Coronary artery (tissue), 2 donors: ENCODE results near the gene WLS.

Experiments used
- DNase-seq: peaks from one replicate; pipeline ENCODE4 v3.0.0-alpha.2; 2017; ENCODE audit warnings: low spot score
- H3K27ac ChIP-seq, 2 donors: fragments of 200-600 bp; sonication (generic); one replicate each; pipeline ENCODE4 v1.5.1; 2016 to 2019
- H3K4me3 ChIP-seq: fragments of 200-600 bp; sonication (generic); 2 replicates; pipeline ENCODE4 v1.5.1; 2016; ENCODE audit warnings: mild to moderate bottlenecking, moderate library complexity
- TF ChIP-seq, protein P1 (sequence below): fragments of 200-600 bp; sonication (generic); IDR thresholded peaks from one replicate; pipeline ENCODE4 v1.5.1; 2019; ENCODE audit warnings: antibody characterized with exemption

Gene WLS

DNA sequence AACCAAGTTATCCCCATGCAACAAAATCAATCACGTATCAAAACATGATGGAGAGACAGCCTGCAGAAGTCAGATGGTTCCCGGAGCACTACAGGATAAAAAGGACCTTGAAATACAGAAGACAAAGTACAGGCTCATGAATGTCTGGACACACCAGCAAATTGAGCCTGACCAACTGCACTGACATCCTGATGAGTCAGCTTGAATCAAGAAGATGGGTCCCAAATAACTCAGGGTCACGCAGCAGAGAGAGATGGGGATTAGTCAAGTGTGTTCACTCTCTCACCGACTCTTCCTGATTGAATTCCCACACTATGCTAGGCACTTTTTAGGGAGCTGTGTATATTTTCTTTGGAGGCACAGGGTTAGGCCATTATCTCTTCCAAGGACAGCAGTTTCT, 110.8 kb downstream of the WLS start:
- H3K27ac ChIP-seq: no peak overlapping the region

DNA sequence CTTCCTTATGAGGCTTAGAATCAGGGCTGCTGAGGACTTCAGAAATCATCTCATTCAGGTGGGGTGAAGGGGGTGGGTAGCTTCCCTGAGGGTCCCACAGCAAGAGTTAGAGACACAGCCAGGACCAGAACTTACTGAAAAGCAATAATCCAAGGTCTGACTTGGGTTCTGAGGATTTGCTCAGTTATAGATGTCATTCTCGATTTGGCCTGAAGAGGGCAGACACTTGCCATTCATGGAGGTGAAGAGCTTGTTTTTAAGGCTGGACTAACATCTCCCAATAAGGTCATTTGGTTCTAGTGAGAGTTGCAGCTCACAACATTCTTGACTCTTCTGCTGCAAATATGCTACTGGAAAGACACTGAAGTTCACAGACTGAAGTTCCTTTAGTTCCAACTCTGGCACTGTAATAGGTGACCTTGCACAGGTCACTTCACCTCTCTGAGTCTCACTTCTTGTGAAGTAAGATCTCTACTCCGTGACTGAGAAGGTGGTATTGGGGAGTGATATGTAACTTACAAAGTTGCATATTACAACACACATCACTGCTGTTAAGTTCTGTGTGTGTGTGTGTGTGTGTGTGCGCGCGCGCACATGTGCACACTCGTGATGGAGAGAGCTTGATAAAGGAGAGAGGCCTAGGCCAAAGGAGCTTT, 112.1 kb downstream of the WLS start:
- TF ChIP-seq, protein P1, sequence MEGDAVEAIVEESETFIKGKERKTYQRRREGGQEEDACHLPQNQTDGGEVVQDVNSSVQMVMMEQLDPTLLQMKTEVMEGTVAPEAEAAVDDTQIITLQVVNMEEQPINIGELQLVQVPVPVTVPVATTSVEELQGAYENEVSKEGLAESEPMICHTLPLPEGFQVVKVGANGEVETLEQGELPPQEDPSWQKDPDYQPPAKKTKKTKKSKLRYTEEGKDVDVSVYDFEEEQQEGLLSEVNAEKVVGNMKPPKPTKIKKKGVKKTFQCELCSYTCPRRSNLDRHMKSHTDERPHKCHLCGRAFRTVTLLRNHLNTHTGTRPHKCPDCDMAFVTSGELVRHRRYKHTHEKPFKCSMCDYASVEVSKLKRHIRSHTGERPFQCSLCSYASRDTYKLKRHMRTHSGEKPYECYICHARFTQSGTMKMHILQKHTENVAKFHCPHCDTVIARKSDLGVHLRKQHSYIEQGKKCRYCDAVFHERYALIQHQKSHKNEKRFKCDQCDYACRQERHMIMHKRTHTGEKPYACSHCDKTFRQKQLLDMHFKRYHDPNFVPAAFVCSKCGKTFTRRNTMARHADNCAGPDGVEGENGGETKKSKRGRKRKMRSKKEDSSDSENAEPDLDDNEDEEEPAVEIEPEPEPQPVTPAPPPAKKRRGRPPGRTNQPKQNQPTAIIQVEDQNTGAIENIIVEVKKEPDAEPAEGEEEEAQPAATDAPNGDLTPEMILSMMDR: peak; percentile 76
- peak overlapping the region in 1 of 2 donors; percentile 30 for H3K27ac ChIP-seq
- DNase-seq: no peak
- no peak overlapping the region for H3K4me3 ChIP-seq

More for the DNA sequence above, 110.8 kb downstream of the WLS start:
- TF ChIP-seq, protein P1: no peak
- H3K4me3 ChIP-seq: no peak overlapping the region
- no peak for DNase-seq

DNA sequence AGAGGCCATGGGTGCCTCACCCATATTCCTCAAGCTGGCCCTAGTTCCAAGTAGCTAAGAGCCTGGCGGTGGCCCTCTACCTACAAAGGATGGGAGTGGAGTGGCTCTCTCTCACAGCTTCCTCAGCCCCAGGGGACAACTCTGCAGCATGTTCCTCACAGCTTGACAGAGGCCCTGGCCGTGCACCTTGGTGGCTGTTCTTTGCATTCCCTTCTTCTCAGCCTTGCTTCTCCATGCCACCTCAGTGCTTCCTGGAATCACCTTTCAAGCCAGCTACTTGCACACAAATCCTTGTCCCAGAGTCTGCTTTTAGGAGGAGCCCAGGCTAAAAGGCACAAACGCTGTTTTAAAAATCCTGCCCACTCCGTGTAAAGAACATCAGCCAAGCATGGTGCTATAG, 112.9 kb downstream of the WLS start:
- no peak for DNase-seq

DNA sequence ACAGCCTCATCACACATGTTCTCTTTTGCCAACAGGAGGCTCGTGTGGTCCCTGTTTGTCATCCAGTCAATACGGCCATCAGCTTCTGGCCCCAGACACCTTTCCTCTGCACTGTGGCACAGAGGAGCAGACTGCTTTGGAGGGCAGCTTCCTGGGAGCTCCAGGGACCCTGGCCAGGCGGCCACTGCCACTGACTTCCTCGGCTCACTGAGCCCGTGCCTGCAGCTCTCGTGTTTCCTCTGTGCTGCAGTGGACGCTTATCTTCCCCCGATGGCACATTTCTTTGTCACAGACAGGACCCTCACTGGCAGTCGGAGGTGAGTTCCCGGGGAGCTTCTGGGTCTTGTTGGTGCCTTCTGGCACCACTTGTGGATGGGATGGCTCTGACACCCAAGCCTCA, 114.9 kb downstream of the WLS start:
- TF ChIP-seq, protein P1: no peak
- peak overlapping the region; percentile 66 for H3K4me3 ChIP-seq
- no peak for DNase-seq
- H3K27ac ChIP-seq: no peak overlapping the region

More for the DNA sequence above, 112.9 kb downstream of the WLS start:
- TF ChIP-seq, protein P1: no peak
- no peak overlapping the region for H3K27ac ChIP-seq
- no peak overlapping the region for H3K4me3 ChIP-seq

DNA sequence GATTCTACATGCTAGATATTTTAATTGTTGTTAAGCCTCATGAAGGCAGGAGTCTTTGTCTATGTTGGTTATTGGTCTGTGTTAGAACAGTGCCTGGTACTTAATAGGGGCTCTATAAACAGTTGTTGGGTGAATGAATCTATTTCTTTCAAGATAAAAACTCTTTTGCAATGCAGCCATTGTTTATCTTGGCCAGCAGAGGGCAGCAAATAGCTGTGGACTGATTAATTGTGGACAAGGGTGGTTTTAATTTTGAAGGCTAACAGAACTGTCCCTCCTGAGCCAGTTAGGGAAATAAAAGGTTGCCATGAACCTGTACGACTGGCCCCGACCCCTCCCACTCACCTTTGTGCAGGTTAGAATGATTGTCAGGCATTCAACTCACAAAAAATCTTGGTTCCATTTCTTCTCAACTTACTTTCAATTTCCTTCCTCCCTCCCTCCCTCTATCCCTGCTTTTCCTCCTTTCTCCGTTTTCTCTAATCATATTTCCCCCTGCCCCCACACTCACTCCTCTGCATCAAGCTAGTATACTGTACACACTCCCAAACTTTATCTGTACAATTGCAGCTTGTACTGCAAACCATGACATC, 115.6 kb downstream of the WLS start:
- TF ChIP-seq, protein P1: peak; percentile 51
- no peak overlapping the region for H3K27ac ChIP-seq
- DNase-seq: no peak

DNA sequence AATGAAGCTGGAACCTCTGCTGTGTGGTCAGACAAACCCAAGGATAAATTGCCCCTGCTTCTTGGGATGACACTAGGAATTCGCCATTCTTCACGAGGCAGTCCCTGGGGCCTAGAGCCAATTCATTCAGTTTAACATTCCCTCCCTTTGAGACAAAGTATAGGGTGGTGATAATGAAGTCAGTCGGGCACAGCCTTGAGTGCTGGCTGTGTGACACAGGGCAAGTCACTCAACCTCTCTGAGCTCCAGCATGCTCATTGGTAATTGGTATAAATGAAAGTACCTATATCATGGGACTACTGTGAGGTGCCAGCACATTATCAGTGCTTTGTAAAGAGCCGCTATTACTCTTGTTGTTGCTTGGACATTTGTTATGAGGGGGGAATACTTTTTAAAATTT, 117.0 kb downstream of the WLS start:
- Histone ChIP-seq H3K27ac (no peak overlapping the region), H3K4me3 (no peak overlapping the region)
- DNase-seq: no peak
- TF ChIP-seq, protein P1: no peak

More for the DNA sequence above, 115.6 kb downstream of the WLS start:
- peak overlapping the region; percentile 66 for H3K4me3 ChIP-seq

DNA sequence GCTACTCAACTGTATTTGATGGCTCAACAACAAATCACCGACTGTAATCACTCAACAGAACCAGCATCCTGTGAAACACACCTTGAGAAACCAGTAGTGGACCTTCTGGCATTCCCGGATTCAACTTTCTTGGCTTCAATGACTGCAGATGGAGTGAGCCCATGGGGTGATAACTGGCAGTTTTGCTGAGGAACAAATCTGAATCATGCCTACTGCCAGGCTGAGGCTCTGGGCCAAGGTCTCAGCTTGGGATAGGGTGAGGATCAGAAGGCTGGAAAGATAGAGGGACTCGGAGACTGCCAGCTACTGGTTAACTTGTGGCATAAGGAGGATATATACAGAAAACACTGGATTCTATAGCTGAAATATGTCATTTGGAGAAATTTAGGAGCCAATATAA, 118.4 kb downstream of the WLS start:
- no peak overlapping the region for H3K27ac ChIP-seq
- DNase-seq: no peak
- H3K4me3 ChIP-seq: no peak overlapping the region
- TF ChIP-seq, protein P1: no peak
